Endothelial cell of umbilical vein (primary cell): ENCODE results near the gene CACNB1. TPM values are rescaled to one million over a fixed set of nuclear protein-coding genes. Genes with fewer than 3 reads are reported as not detected.

ENCODE experiments used
- BruUV-seq: library from RNA; stranded (reverse); fragments of 400-500 nt; replicated peaks from 2 replicates; lab custom pipeline; 2021; lab: Mats Ljungman, UMichigan
- CTCF ChIA-PET: fragments of 300-600, 350-600 bp; sonication (Branson Sonifier 250); formaldehyde crosslinking; loops from one replicate; lab custom pipeline; 2021; ENCODE audit warnings: antibody characterized with exemption, inconsistent platforms; lab: Charles Lee
- POLR2A ChIA-PET: fragments of 300-600, 350-600 bp; sonication (Branson Sonifier 250); formaldehyde crosslinking; loops from one replicate; lab custom pipeline; 2021; ENCODE audit warnings: antibody characterized with exemption, inconsistent platforms; lab: Charles Lee
- DNase-seq: peaks from one replicate; pipeline ENCODE4 v3.0.0-alpha.2; 2011; ENCODE audit warnings: low read depth, low spot score
- FAIRE-seq: peaks from 2 replicates; lab custom pipeline; 2011; peaks lifted over from hg19 to GRCh38; lab: Jason Lieb, UNC
- H2AFZ ChIP-seq: 2 replicates; pipeline ENCODE4 v1.6.0; 2012; ENCODE audit warnings: low read depth, low read length, control low read depth, inconsistent platforms
- H3K27ac ChIP-seq: 2 replicates; pipeline ENCODE4 v1.5.1; 2011; ENCODE audit warnings: low read depth, mild to moderate bottlenecking, control low read depth, low read length, moderate library complexity; ENCODE audit not compliant: insufficient read depth
- H3K27me3 ChIP-seq, 2 experiments: 2 replicates each; pipeline versions ENCODE4 v1.6.0 to v1.6.1; 2011; ENCODE audit warnings: low read length in 2 of 2, mixed read lengths in 1 of 2; ENCODE audit not compliant: control insufficient read depth in 2 of 2, insufficient read depth in 2 of 2
- H3K36me3 ChIP-seq, 2 experiments: 2 replicates in 1 of 2; 3 replicates in 1 of 2; pipeline ENCODE4 v1.5.1; 2011; ENCODE audit warnings: low read length in 2 of 2, mild to moderate bottlenecking in 1 of 2, moderate library complexity in 1 of 2; ENCODE audit not compliant: control insufficient read depth in 2 of 2, insufficient read depth in 2 of 2; ENCODE audit errors: extremely low read depth in 1 of 2
- H3K4me1 ChIP-seq: 3 replicates; pipeline ENCODE4 v1.5.1; 2011; ENCODE audit warnings: mild to moderate bottlenecking, low read length; ENCODE audit not compliant: control insufficient read depth, insufficient read depth; ENCODE audit errors: extremely low read depth
- H3K4me2 ChIP-seq: 2 replicates; pipeline ENCODE4 v1.6.1; 2011; ENCODE audit warnings: low read length, control low read depth, mixed read lengths; ENCODE audit not compliant: insufficient read depth
- H3K4me3 ChIP-seq, 3 experiments: fragments of 200-600 bp in 1 of 3; sonication (generic), shearing (Covaris generic) in 1 of 3; replicated peaks in 1 of 3; 2 replicates each; pipeline ENCODE4 v1.5.1; 2011 to 2016; ENCODE audit warnings: control low read depth in 3 of 3, low read length in 3 of 3, mild to moderate bottlenecking in 2 of 3, inconsistent platforms in 1 of 3, low read depth in 1 of 3, moderate library complexity in 1 of 3; ENCODE audit not compliant: insufficient read depth in 1 of 3
- H3K79me2 ChIP-seq: 2 replicates; pipeline ENCODE4 v1.6.0; 2012; ENCODE audit warnings: low read length, inconsistent platforms; ENCODE audit not compliant: control insufficient read depth, insufficient read depth
- H3K9ac ChIP-seq: replicated peaks from 2 replicates; pipeline ENCODE3; 2011; ENCODE audit warnings: low read length, control low read depth; ENCODE audit not compliant: insufficient read depth; ENCODE audit errors: extremely low read depth
- H3K9me1 ChIP-seq: replicated peaks from 3 replicates; pipeline ENCODE4 v1.6.0; 2011; ENCODE audit warnings: mild to moderate bottlenecking, low read length; ENCODE audit not compliant: control insufficient read depth, insufficient read depth; ENCODE audit errors: extremely low read depth
- H3K9me3 ChIP-seq: replicated peaks from 2 replicates; pipeline ENCODE4 v1.5.1; 2012; ENCODE audit warnings: low read length, inconsistent platforms; ENCODE audit not compliant: control insufficient read depth, insufficient read depth
- H4K20me1 ChIP-seq: replicated peaks from 2 replicates; pipeline ENCODE3; 2011; ENCODE audit warnings: mild to moderate bottlenecking, low read length; ENCODE audit not compliant: control insufficient read depth, insufficient read depth; ENCODE audit errors: extremely low read depth
- EZH2 ChIP-seq: IDR thresholded peaks from 2 replicates; pipeline ENCODE4 v1.6.1; 2012; ENCODE audit warnings: borderline replicate concordance, low read depth, mild to moderate bottlenecking, moderate library complexity, low read length, inconsistent platforms; ENCODE audit not compliant: severe bottlenecking
- FOS ChIP-seq: IDR thresholded peaks from 2 replicates; pipeline ENCODE4 v1.6.1; 2011; ENCODE audit warnings: mild to moderate bottlenecking, low read length, moderate library complexity, borderline replicate concordance; ENCODE audit not compliant: insufficient read depth
- GATA2 ChIP-seq: IDR thresholded peaks from 2 replicates; pipeline ENCODE4 v1.7.0; 2011; ENCODE audit warnings: low read depth, mild to moderate bottlenecking, moderate library complexity, mixed read lengths, low read length; ENCODE audit not compliant: insufficient read length, insufficient read depth
- JUN ChIP-seq: IDR thresholded peaks from 2 replicates; pipeline ENCODE4 v1.6.1; 2011; ENCODE audit warnings: borderline replicate concordance, low read depth; ENCODE audit not compliant: insufficient read length, insufficient read depth
- MYC ChIP-seq: IDR thresholded peaks from one replicate; pipeline ENCODE4 v1.6.1; 2011; ENCODE audit warnings: mild to moderate bottlenecking, low read depth, low read length
- POLR2A ChIP-seq: IDR thresholded peaks from 2 replicates; pipeline ENCODE4 v1.6.1; 2012; ENCODE audit warnings: low read depth, mild to moderate bottlenecking, control low read depth, low read length
- POLR2AphosphoS5 ChIP-seq: IDR thresholded peaks from 2 replicates; pipeline ENCODE4 v1.6.1; 2012; ENCODE audit warnings: low read depth, mild to moderate bottlenecking, control low read depth, low read length, moderate library complexity; ENCODE audit not compliant: insufficient read depth
- dilution Hi-C: fragments of 300-500 bp; cut with MboI; formaldehyde crosslinking; loops from one replicate; pipeline ENCODE4 v1.15.0; 2019; ENCODE audit warnings: low sequenced_read_pairs; ENCODE audit not compliant: extremely low pct_ligation_motif_present
- intact Hi-C: fragments of 100-400 bp; cut with micrococcal nuclease; formaldehyde crosslinking; loops from one replicate; pipeline ENCODE4 v1.10.0; 2022
- polyA plus RNA-seq, 4 experiments: library from polyadenylated mRNA; depleted of rRNA in 3 of 4; stranded (reverse) in 3 of 4; unstranded in 1 of 4; fragments of >200 nt; gene quantifications; 2 replicates each; pipeline versions ENCODE4 v1.2.1 to v1.2.3, GENCODE V29; 2011 to 2012; ENCODE audit warnings: missing spikeins in 1 of 4
- total RNA-seq: library from RNA; stranded (reverse); gene quantifications from 2 replicates; pipeline ENCODE4 v1.2.3, GENCODE V29; 2021
- TF ChIP-seq, protein P1 (sequence below), 2 donors: IDR thresholded peaks; 1 replicate in 1 of 2; 2 replicates in 1 of 2; pipeline ENCODE4 v1.5.1; 2011; ENCODE audit warnings: low read length in 2 of 2, mild to moderate bottlenecking in 2 of 2, moderate library complexity in 2 of 2, control low read depth in 1 of 2, inconsistent platforms in 1 of 2, low read depth in 1 of 2; ENCODE audit not compliant: insufficient read depth in 1 of 2; ENCODE audit errors: extremely low read depth in 1 of 2
- TF ChIP-seq, protein P2 (sequence below): IDR thresholded peaks from 2 replicates; pipeline ENCODE4 v1.6.1; 2011; ENCODE audit not compliant: insufficient read depth, insufficient read length

The CACNB1 gene
- total and polyA plus RNA-seq, 2 donors (not counting 3 experiments of a cell fraction or from before 2014, with no cell fraction given) = 4.7 to 12.3 TPM

DNA sequence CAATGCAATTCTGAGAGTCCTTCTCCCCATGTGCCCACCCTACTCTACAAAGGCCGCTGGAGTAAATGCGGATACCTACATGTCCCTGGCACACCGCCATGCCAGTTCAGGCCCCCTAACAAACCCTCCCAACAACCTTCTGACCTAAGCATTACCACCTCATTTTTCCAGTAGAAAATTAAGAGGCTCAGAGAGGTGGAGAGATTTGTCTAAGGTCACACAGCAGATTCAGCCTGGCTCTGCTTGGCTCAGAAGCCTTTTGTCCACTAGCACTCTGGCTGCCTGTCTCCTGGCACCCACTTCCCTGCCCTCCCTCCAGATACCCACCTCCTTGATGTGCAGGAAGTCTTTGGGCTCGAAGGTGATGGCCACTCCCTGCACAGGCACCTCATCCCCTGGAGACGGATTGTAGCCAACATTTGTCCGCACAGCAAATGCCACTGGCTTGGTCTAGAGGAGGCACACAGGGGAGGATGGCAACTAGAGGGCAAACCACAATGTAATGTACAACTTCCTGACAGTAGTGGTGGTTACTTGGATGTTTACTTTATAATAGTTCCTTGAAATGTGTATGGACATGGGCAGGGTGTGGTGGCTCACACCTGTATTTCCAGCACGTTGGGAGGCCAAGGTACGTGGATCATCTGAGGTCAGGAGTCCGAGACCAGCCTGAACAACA is 10.2 kb downstream of the CACNB1 start:
- ChIA-PET POLR2A (no interaction called here), CTCF (no interaction called here)
- Histone ChIP-seq H3K27ac (no peak overlapping the region), H2AFZ (no peak overlapping the region), H3K9ac (no peak overlapping the region), H3K9me3 (no peaks in the 10 kb centered on the region), H3K4me1 (no peaks in the 10 kb centered on the region), H3K36me3 (peaks cover 6 to 48% of the 10 kb centered on the region in 2 experiments), H3K27me3 (no peaks in the 10 kb centered on the region), H3K79me2 (no peaks in the 10 kb centered on the region), H3K4me3 (no peak overlapping the region), H3K4me2 (no peak overlapping the region), H3K9me1 (no peaks in the 10 kb centered on the region), H4K20me1 (no peaks in the 10 kb centered on the region)
- no peak for TF ChIP-seq MYC
- TF ChIP-seq FOS = no peak
- no peak for TF ChIP-seq POLR2AphosphoS5
- TF ChIP-seq, protein P1, sequence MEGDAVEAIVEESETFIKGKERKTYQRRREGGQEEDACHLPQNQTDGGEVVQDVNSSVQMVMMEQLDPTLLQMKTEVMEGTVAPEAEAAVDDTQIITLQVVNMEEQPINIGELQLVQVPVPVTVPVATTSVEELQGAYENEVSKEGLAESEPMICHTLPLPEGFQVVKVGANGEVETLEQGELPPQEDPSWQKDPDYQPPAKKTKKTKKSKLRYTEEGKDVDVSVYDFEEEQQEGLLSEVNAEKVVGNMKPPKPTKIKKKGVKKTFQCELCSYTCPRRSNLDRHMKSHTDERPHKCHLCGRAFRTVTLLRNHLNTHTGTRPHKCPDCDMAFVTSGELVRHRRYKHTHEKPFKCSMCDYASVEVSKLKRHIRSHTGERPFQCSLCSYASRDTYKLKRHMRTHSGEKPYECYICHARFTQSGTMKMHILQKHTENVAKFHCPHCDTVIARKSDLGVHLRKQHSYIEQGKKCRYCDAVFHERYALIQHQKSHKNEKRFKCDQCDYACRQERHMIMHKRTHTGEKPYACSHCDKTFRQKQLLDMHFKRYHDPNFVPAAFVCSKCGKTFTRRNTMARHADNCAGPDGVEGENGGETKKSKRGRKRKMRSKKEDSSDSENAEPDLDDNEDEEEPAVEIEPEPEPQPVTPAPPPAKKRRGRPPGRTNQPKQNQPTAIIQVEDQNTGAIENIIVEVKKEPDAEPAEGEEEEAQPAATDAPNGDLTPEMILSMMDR (IDR thresholded peaks at IDR 0.05; ENCODE audit: extremely low read depth in 1 of 2, insufficient read depth in 1 of 2, low read depth in 1 of 2, low read length in 2 of 2) = no peak
- no peak for TF ChIP-seq JUN
- TF ChIP-seq, protein P2, sequence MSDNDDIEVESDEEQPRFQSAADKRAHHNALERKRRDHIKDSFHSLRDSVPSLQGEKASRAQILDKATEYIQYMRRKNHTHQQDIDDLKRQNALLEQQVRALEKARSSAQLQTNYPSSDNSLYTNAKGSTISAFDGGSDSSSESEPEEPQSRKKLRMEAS = no peak
- no peak for TF ChIP-seq POLR2A
- TF ChIP-seq EZH2 = no peak
- TF ChIP-seq GATA2 = no peak
- no peak for FAIRE-seq
- no peak for DNase-seq
- BruUV-seq = no TSS peak
- dilution Hi-C loops = no loop called here
- intact Hi-C loops = no loop called here
